HepG2 (cell line): ENCODE measurements around the gene UBE2Q1. TPM values are rescaled to one million over a fixed set of nuclear protein-coding genes. Genes with fewer than 3 reads are reported as not detected.

Source experiments
- ATF7-NPFF ChIP-seq: sonication (generic); formaldehyde crosslinking; IDR thresholded peaks from 2 replicates; pipeline ENCODE4 v1.8.1; 2023; ENCODE audit warnings: mild to moderate bottlenecking, low read depth, missing genetic modification reagents, moderate library complexity
- EZH2 ChIP-seq: conservative IDR thresholded peaks from 2 replicates; pipeline ENCODE4 v1.6.1; 2012; ENCODE audit warnings: mild to moderate bottlenecking, low read depth, low read length, moderate library complexity
- HNRNPK ChIP-seq: fragments of 200-400 bp; formaldehyde crosslinking; IDR thresholded peaks from 2 replicates; pipeline ENCODE4 v1.6.1; 2018; ENCODE audit warnings: low read length, low read depth, moderate library complexity, mild to moderate bottlenecking; ENCODE audit not compliant: poor library complexity, severe bottlenecking
- JUND ChIP-seq: sonication (generic); formaldehyde crosslinking; IDR thresholded peaks from 2 replicates; pipeline ENCODE4 v1.8.0; 2022; ENCODE audit warnings: mild to moderate bottlenecking, missing genetic modification reagents
- KLF15 ChIP-seq: sonication (generic); formaldehyde crosslinking; IDR thresholded peaks from 2 replicates; pipeline ENCODE4 v1.8.1; 2023; ENCODE audit warnings: borderline replicate concordance, mild to moderate bottlenecking, inconsistent platforms, missing genetic modification reagents, mixed read lengths
- POLR2AphosphoS2 ChIP-seq: IDR thresholded peaks from 2 replicates; pipeline ENCODE4 v1.6.1; 2011; ENCODE audit warnings: low read depth, low read length, improper control_type of control experiment
- TARDBP ChIP-seq: sonication (generic); formaldehyde crosslinking; IDR thresholded peaks from 2 replicates; pipeline ENCODE4 v1.8.0; 2022; ENCODE audit warnings: mild to moderate bottlenecking, missing genetic modification reagents
- ZBTB20 ChIP-seq: sonication (generic); formaldehyde crosslinking; IDR thresholded peaks from 2 replicates; pipeline ENCODE4 v1.8.1; 2023; ENCODE audit warnings: missing genetic modification reagents, low read depth, mild to moderate bottlenecking, borderline replicate concordance
- ZBTB43 ChIP-seq: sonication (generic); formaldehyde crosslinking; conservative IDR thresholded peaks from 2 replicates; pipeline ENCODE4 v1.4.0; 2020; ENCODE audit warnings: missing genetic modification reagents
- ZC3H13 ChIP-seq: sonication (generic); formaldehyde crosslinking; IDR thresholded peaks from 2 replicates; pipeline ENCODE4 v1.8.1; 2023; ENCODE audit warnings: mild to moderate bottlenecking, missing genetic modification reagents, moderate library complexity
- ZNF776 ChIP-seq: sonication (generic); formaldehyde crosslinking; IDR thresholded peaks from 2 replicates; pipeline ENCODE4 v1.4.0; 2020; ENCODE audit warnings: mild to moderate bottlenecking, missing genetic modification reagents
- polyA plus RNA-seq, 8 experiments: library from polyadenylated mRNA; depleted of rRNA in 3 of 8; stranded (reverse) in 7 of 8; unstranded in 1 of 8; fragments of >200 nt; fragmentation: Illumina TruSeq in 4 of 8; extraction: Trizol in 4 of 8; gene quantifications; 2 replicates each; pipeline versions ENCODE4 v1.2.1 to v1.2.3, GENCODE V29; 2011 to 2016; ENCODE audit warnings: low read depth in 4 of 8, missing spikeins in 1 of 8, mixed read lengths in 1 of 8; ENCODE audit not compliant: insufficient read depth in 1 of 8
- total RNA-seq, 5 experiments: library from RNA; depleted of rRNA; stranded (reverse); fragments of >200 nt; fragmentation: Illumina TruSeq; extraction: Trizol; gene quantifications; 2 replicates each; pipeline ENCODE4 v1.2.3, GENCODE V29; 2016; ENCODE audit warnings: low read depth in 1 of 5
- TF ChIP-seq, protein P1 (sequence below): sonication (generic); formaldehyde crosslinking; IDR thresholded peaks from 2 replicates; pipeline ENCODE4 v1.5.0; 2020; ENCODE audit warnings: mild to moderate bottlenecking, missing genetic modification reagents, borderline replicate concordance
- TF ChIP-seq, protein P2 (sequence below): sonication (generic); formaldehyde crosslinking; IDR thresholded peaks from 2 replicates; pipeline ENCODE4 v1.9.0; 2021; ENCODE audit warnings: missing genetic modification reagents, borderline replicate concordance
- TF ChIP-seq, protein P3 (sequence below): sonication (generic); formaldehyde crosslinking; IDR thresholded peaks from 2 replicates; pipeline ENCODE4 v1.5.1; 2020; ENCODE audit warnings: mild to moderate bottlenecking, missing genetic modification reagents, borderline replicate concordance

The UBE2Q1 gene
- total and polyA plus RNA-seq, 2 of the 13 experiments (the other 11 are each of a cell fraction or from before 2014, with no cell fraction given), result 11.7 to 41.7 TPM

GRCh38 chr1:154558720-154559465 lies 431 bp upstream of the UBE2Q1 start (continued):
- TF ChIP-seq, protein P1, sequence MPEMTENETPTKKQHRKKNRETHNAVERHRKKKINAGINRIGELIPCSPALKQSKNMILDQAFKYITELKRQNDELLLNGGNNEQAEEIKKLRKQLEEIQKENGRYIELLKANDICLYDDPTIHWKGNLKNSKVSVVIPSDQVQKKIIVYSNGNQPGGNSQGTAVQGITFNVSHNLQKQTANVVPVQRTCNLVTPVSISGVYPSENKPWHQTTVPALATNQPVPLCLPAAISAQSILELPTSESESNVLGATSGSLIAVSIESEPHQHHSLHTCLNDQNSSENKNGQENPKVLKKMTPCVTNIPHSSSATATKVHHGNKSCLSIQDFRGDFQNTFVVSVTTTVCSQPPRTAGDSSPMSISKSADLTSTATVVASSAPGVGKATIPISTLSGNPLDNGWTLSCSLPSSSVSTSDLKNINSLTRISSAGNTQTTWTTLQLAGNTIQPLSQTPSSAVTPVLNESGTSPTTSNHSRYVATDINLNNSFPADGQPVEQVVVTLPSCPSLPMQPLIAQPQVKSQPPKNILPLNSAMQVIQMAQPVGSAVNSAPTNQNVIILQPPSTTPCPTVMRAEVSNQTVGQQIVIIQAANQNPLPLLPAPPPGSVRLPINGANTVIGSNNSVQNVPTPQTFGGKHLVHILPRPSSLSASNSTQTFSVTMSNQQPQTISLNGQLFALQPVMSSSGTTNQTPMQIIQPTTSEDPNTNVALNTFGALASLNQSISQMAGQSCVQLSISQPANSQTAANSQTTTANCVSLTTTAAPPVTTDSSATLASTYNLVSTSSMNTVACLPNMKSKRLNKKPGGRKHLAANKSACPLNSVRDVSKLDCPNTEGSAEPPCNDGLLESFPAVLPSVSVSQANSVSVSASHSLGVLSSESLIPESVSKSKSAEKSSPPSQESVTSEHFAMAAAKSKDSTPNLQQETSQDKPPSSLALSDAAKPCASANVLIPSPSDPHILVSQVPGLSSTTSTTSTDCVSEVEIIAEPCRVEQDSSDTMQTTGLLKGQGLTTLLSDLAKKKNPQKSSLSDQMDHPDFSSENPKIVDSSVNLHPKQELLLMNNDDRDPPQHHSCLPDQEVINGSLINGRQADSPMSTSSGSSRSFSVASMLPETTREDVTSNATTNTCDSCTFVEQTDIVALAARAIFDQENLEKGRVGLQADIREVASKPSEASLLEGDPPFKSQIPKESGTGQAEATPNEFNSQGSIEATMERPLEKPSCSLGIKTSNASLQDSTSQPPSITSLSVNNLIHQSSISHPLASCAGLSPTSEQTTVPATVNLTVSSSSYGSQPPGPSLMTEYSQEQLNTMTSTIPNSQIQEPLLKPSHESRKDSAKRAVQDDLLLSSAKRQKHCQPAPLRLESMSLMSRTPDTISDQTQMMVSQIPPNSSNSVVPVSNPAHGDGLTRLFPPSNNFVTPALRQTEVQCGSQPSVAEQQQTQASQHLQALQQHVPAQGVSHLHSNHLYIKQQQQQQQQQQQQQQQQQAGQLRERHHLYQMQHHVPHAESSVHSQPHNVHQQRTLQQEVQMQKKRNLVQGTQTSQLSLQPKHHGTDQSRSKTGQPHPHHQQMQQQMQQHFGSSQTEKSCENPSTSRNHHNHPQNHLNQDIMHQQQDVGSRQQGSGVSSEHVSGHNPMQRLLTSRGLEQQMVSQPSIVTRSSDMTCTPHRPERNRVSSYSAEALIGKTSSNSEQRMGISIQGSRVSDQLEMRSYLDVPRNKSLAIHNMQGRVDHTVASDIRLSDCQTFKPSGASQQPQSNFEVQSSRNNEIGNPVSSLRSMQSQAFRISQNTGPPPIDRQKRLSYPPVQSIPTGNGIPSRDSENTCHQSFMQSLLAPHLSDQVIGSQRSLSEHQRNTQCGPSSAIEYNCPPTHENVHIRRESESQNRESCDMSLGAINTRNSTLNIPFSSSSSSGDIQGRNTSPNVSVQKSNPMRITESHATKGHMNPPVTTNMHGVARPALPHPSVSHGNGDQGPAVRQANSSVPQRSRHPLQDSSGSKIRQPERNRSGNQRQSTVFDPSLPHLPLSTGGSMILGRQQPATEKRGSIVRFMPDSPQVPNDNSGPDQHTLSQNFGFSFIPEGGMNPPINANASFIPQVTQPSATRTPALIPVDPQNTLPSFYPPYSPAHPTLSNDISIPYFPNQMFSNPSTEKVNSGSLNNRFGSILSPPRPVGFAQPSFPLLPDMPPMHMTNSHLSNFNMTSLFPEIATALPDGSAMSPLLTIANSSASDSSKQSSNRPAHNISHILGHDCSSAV (CRISPR knock-in tag), result peak; percentile 99; the same call in 1 of the 2 replicates
- TF ChIP-seq ZBTB43 (CRISPR knock-in tag) (peak; percentile 92), EZH2 (no peak), ZNF776 (CRISPR knock-in tag) (peak; percentile 98), HNRNPK (peak; percentile 69), ATF7-NPFF (peak; percentile 99), TARDBP (CRISPR knock-in tag) (peak; percentile 94), JUND (CRISPR knock-in tag) (peak; percentile 85), POLR2AphosphoS2 (no peak), KLF15 (CRISPR knock-in tag) (peak; percentile 97), ZBTB20 (peak; percentile 96; the same call in 1 of the 2 replicates), ZC3H13 (CRISPR knock-in tag) (peak; percentile 96)
- TF ChIP-seq, protein P2, sequence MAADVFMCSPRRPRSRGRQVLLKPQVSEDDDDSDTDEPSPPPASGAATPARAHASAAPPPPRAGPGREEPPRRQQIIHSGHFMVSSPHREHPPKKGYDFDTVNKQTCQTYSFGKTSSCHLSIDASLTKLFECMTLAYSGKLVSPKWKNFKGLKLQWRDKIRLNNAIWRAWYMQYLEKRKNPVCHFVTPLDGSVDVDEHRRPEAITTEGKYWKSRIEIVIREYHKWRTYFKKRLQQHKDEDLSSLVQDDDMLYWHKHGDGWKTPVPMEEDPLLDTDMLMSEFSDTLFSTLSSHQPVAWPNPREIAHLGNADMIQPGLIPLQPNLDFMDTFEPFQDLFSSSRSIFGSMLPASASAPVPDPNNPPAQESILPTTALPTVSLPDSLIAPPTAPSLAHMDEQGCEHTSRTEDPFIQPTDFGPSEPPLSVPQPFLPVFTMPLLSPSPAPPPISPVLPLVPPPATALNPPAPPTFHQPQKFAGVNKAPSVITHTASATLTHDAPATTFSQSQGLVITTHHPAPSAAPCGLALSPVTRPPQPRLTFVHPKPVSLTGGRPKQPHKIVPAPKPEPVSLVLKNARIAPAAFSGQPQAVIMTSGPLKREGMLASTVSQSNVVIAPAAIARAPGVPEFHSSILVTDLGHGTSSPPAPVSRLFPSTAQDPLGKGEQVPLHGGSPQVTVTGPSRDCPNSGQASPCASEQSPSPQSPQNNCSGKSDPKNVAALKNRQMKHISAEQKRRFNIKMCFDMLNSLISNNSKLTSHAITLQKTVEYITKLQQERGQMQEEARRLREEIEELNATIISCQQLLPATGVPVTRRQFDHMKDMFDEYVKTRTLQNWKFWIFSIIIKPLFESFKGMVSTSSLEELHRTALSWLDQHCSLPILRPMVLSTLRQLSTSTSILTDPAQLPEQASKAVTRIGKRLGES, result peak; percentile 87
- TF ChIP-seq, protein P3, sequence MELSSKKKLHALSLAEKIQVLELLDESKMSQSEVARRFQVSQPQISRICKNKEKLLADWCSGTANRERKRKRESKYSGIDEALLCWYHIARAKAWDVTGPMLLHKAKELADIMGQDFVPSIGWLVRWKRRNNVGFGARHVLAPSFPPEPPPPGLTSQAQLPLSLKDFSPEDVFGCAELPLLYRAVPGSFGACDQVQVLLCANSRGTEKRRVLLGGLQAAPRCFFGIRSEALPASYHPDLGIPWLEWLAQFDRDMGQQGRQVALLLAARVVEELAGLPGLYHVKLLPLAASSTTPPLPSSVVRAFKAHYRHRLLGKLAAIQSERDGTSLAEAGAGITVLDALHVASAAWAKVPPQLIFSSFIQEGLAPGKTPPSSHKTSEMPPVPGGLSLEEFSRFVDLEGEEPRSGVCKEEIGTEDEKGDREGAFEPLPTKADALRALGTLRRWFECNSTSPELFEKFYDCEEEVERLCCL (CRISPR knock-in tag), result peak; percentile 95
